Stimulated activated effector memory CD8-positive, alpha-beta T cell treated with anti-CD3 and anti-CD28 coated beads, Interleukin-12 subunit alpha, Interleukin-12 subunit beta, amount 100 ng/mL, for 72 hours (primary cell): Measurements from ENCODE around the gene CRIM1.

Experiments used
- ATAC-seq: fragments of 150-1000 bp; cut with Tn5 transposase; 2 replicates; pipeline ENCODE4 v1.10.0; 2021
- DNase-seq, 2 donors: peaks; one replicate each; pipeline ENCODE4 v3.0.0; 2021 to 2022; ENCODE audit warnings: low spot score in 2 of 2
- H3K27ac Mint-ChIP-seq: one replicate; pipeline ENCODE4 v1.8.0; 2022; ENCODE audit warnings: mild to moderate bottlenecking, mixed read lengths
- H3K36me3 Mint-ChIP-seq: one replicate; pipeline ENCODE4 v1.8.0; 2022; ENCODE audit warnings: mild to moderate bottlenecking, mixed read lengths
- H3K4me1 Mint-ChIP-seq: one replicate; pipeline ENCODE4 v1.8.0; 2022; ENCODE audit warnings: mixed read lengths
- H3K4me3 Mint-ChIP-seq: one replicate; pipeline ENCODE4 v1.8.0; 2022; ENCODE audit warnings: mild to moderate bottlenecking, mixed read lengths
- H3K9me3 Mint-ChIP-seq: one replicate; pipeline ENCODE4 v1.8.0; 2022; ENCODE audit warnings: mixed read lengths

The CRIM1 gene

DNA sequence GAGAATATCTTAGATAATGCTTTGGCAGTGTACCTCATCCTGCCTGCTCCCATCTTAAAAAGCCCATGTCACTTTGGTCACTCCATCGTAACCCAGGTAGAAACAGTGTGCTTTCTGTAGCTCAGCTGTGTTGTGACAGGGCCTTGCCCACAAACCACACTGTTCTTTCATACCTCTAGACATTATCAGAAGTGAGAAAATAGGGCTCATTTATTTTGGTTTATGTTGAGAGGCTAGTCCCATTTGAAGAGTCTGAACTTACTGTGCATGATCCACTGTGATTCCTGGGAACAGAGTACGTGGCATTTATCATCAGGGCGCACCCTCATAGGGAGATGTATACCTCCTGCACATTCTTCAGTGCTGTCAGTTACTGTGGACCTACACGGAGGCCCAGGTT, 172.7 kb downstream of the CRIM1 start:
- Mint-ChIP-seq H3K4me3 (no peak overlapping the region), H3K36me3 (peaks cover 31% of the 10 kb centered on the region), H3K4me1 (peaks cover 9% of the 10 kb centered on the region), H3K27ac (no peak overlapping the region), H3K9me3 (no peaks in the 10 kb centered on the region)
- ATAC-seq (peak; percentile 42), DNase-seq (no peak)

DNA sequence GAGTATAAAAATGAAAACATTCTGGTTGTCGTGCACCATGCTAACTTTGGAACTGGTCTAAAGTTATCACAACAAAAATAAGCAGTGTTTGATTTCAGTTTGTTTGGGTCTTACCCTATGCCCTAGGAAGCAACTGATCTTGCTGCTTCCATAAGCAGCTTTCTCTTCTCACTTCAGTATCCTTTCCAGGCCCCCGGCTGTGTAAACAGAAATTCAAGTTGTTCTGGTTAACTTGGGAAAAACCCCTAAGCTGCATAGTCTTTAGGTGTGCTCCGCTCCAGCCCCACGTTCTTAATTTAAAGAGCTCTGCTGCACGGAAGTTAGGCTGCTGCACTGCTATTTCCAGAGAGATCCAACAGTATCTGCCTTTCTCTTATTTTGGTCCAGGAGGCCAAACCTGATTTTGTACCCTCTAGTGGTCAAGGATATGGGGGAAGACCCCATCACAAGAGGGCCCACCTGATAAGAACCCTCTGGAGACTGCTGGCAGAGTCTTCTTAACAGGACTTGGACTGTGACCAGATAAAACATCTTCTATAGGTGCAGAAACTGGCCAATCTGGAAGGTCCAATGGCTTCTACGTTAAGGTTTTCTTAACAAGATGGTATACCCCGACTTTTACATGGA, 173.3 kb downstream of the CRIM1 start:
- H3K27ac Mint-ChIP-seq = no peak overlapping the region
- H3K4me3 Mint-ChIP-seq = no peak overlapping the region
- peaks cover 25% of the 10 kb centered on the region for H3K36me3 Mint-ChIP-seq

DNA sequence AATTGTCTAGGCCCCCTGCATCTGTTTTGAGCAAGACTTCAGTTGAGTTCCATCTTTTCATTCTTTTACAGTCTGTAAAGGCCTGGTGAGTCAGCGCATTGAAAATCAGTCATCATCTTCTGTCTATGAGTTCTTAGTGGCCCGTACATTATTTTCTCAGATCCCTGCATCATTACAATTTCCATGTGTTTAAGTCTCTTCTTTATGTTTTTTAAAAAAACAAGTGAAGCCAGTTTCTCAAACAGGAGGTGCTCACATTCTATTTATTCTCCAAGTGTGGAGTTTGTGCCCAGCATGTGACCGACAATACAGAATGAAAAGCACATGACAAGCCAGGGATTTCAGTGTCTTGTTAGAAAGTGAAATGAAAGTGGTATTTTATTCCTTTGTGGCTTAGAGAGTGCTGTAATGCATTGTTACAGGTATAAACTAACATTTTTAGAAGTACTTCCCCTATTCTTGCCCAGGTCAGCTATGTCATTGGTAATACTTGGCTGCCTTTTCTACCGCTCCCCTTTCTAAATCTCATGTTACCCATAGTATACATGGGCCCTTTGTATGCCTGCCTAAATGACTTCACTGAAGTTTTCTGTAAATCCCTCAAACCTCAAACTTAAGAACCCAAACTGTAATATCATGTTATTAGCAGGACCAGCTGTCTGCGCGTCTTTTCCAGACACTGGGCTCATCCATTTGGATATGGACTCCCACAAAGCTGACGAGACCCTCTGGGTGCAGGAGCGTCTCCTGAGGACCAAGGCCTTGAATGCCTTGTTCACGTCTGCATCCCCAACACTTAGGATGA, 174.8 kb downstream of the CRIM1 start:
- peaks cover 13% of the 10 kb centered on the region for H3K36me3 Mint-ChIP-seq
- H3K27ac Mint-ChIP-seq = peak overlapping the region; percentile 0
- DNase-seq (no peak), ATAC-seq (peak; percentile 62)
- H3K9me3 Mint-ChIP-seq = no peaks in the 10 kb centered on the region
- no peak overlapping the region for H3K4me3 Mint-ChIP-seq
- H3K4me1 Mint-ChIP-seq = peaks cover 9% of the 10 kb centered on the region

More for the DNA sequence above, 173.3 kb downstream of the CRIM1 start:
- H3K9me3 Mint-ChIP-seq = no peaks in the 10 kb centered on the region
- H3K4me1 Mint-ChIP-seq = peaks cover 9% of the 10 kb centered on the region
- ATAC-seq (no peak), DNase-seq (no peak)

DNA sequence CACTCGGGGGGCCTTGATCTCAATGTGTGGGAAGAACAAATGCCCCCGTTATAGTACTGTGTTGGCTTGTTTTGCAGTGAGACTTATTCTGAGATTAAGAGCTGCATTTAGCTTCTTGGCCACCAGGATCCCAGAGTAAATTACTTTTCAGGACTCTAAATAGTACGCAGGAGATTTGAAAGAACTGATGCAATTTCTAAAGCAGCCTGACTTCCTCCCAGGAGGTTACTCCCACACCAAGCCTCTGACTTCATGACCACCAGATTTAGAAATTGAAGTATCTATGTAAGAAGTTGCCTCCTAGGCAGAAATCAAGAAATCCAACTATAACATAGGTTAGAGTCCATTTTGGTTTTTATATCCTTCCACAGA, 175.4 kb downstream of the CRIM1 start:
- Mint-ChIP-seq H3K27ac (peak overlapping the region; percentile 0), H3K4me1 (peaks cover 9% of the 10 kb centered on the region), H3K36me3 (peaks cover 13% of the 10 kb centered on the region), H3K9me3 (no peaks in the 10 kb centered on the region), H3K4me3 (no peak overlapping the region)
- DNase-seq (no peak), ATAC-seq (no peak)

DNA sequence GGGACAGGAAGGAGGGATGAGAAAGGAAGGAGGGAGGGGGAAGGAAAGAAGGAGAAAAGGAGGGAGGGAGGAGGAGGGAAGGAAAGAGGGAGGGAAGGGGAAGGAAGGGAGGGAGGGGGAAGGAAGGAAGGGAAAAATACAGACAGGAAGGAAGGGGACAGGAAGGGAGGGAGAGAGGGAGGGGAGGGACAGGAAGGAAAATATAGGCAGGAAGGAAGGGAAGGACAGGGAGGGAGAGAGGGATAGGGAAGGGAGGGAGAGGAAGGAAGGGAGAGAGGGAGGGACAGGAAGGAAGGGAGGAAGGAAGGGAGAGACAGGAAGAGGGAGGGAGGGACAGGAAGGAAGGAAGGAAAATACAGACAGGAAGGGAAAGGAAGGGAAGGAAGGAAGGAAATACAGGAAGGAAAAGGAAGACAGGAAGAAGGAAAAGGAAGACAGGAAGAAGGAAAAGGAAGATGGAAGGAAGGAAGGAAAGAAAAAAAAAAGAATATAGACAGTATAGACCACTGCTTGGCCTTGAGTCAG, 178.8 kb downstream of the CRIM1 start:
- Mint-ChIP-seq H3K4me1 (no peaks in the 10 kb centered on the region), H3K9me3 (no peaks in the 10 kb centered on the region), H3K27ac (peak overlapping the region; percentile 38), H3K4me3 (no peak overlapping the region), H3K36me3 (peaks cover 12% of the 10 kb centered on the region)
- DNase-seq (no peak), ATAC-seq (no peak)

DNA sequence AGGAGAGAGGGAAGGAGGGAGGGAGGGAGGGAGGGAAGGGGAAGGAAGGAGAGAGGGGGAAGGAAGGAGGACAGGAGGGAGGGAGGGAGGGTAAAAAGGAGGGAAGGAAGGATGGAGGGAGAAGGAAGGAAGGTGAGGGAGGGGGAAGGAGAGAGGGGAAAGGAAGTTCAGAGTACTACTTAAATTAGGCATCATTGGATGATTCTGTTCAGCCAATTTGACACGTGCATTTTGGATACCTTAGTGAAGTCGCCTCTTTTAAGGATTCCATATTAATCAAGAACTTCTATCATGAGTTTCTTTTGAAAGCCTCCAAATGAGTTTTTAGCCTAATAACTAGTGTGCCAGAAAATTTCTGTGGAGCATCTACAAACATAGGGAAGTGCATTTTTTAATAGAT, 179.5 kb downstream of the CRIM1 start:
- peaks cover 8% of the 10 kb centered on the region for H3K36me3 Mint-ChIP-seq
- no peak for DNase-seq
- no peak overlapping the region for H3K4me3 Mint-ChIP-seq
- no peaks in the 10 kb centered on the region for H3K9me3 Mint-ChIP-seq
- H3K4me1 Mint-ChIP-seq = no peaks in the 10 kb centered on the region
- no peak overlapping the region for H3K27ac Mint-ChIP-seq
- no peak for ATAC-seq

DNA sequence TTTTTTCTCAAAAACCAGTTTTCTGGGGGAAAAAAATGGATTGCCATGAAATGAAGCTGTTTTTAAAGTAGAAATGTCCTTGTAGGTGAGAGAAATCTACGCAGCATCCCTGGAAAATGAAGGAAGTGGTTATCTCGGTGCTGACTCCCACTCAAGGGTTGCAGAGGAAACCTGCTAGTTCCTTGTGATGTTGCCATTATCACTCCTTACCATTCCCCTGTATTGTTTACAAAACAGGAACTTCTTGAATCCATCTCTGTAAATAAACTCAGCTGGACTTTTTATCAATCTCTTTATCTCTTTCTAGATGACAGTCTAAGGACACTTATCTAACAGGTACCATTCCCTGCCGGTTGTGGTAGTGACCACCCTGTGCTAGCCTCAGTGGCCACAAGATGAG, 181.2 kb downstream of the CRIM1 start:
- no peak overlapping the region for H3K4me3 Mint-ChIP-seq
- H3K36me3 Mint-ChIP-seq = peaks cover 11% of the 10 kb centered on the region
- ATAC-seq = no peak
- H3K4me1 Mint-ChIP-seq = no peaks in the 10 kb centered on the region
- DNase-seq = no peak
- no peak overlapping the region for H3K27ac Mint-ChIP-seq
- H3K9me3 Mint-ChIP-seq = no peaks in the 10 kb centered on the region

DNA sequence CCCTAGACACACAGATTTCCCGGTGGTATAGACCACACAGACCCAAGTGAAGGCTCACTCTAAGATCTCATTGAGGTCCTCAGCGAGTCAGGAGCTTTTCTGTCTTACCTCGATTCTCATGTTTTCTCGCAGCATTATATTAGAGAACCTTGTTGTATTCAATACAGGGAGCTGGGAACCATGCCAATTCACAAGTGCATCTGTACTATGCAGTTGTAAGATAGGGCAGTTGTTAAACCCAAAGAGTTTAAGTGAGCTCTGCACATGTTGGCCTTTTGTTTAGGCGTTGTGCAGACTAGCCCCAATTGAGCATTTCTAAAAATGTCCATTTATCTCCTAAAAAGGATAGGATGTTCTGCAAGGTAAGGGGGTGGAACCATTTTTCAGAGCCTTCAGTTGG, 182.8 kb downstream of the CRIM1 start:
- DNase-seq (no peak), ATAC-seq (no peak)
- peak overlapping the region; percentile 48 for H3K27ac Mint-ChIP-seq
- H3K36me3 Mint-ChIP-seq = peaks cover 11% of the 10 kb centered on the region
- H3K4me1 Mint-ChIP-seq = no peaks in the 10 kb centered on the region
- no peak overlapping the region for H3K4me3 Mint-ChIP-seq
- no peaks in the 10 kb centered on the region for H3K9me3 Mint-ChIP-seq

DNA sequence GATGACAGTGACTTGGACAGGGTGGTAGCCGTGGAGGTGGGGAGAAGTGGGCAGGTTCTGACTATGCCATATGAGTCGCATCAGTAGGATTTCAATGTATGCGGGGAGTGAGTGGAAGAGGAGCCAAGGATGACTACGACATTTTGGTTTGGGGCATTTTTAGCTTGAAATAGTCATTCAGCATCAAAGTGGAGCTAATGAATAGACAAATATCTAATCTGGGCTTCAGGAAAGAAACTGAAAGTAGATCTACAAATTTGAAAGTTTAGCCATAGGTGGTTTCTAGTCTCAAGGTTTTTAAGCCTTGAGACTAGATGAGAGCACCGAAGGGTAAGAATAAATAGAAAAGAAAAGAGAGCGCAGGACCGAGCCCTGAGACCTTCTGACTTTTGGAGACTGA, 184.1 kb downstream of the CRIM1 start:
- DNase-seq (no peak), ATAC-seq (no peak)
- Mint-ChIP-seq H3K4me3 (no peak overlapping the region), H3K27ac (no peak overlapping the region), H3K9me3 (no peaks in the 10 kb centered on the region), H3K36me3 (peaks cover 11% of the 10 kb centered on the region), H3K4me1 (no peaks in the 10 kb centered on the region)

DNA sequence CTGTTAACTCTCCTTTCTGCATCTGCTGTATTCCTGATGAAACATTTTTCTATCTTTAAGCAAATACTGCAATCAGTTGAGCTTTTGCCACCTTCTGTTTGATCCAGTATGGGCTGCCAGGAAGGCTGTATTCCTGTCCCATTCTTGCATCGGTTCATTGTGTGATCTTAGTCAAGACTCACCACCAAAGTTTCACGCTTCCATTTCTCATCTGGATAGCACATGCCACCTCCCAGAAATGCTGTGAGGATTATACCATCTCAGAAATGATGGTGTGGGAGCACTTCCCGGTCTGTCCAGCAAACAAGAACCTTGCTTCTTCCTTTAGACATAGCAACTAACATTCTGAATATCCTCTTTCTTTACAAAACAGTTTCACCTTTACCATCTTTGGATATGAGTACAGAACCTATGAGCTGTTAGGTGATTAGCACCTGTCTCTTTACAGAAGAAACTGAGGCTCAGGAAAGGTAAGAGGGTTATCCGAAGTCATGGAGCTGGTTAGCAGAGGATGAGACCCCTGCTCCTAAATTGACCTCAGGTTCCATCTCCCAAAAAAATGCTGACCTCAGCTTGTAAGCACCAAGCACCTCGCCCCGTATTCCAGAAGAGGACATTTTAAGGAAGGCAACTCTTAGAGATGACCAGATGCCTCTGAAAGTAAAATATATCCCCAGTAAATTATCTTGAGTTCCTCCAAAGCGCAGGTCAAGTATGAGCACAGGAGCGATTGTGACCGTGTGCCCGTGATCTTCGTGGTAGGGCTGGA, 185.6 kb downstream of the CRIM1 start:
- no peak for ATAC-seq
- Mint-ChIP-seq H3K27ac (no peak overlapping the region), H3K36me3 (peaks cover 12% of the 10 kb centered on the region), H3K9me3 (no peaks in the 10 kb centered on the region), H3K4me1 (no peaks in the 10 kb centered on the region), H3K4me3 (no peak overlapping the region)
- DNase-seq = no peak

DNA sequence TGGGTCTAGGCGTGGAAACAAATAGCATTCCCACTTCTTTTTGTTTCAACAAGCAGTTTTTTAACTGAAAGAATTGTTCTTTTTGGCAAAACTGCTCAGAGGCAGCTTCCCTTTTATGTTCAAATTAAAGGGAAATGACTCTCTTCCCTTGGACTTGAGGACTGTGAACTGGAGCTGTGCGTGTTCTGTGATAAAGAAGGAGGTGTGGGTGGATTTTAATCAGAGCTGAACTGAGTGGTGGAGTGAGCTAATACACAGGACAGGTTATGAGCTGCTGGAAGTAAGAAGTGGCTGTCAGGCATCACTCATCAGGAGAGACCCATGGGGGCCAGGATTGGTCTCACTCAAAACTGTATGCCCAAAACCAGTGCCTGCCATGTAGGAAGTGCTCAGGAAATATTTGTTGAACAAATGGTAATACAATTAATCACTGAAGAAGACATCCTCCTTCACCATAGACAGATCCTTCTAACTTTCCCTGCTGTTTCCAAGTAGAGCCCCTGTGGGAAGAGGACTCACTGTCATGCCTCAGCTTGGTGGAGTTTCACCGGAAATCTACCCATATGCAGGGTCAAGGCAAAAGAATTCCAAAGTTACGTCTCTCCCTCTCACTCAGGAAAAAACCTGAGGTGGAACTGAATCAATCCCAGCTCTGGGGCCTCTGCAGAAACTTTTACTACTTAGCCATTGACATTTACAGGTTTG, 186.5 kb downstream of the CRIM1 start:
- H3K36me3 Mint-ChIP-seq = peaks cover 20% of the 10 kb centered on the region

DNA sequence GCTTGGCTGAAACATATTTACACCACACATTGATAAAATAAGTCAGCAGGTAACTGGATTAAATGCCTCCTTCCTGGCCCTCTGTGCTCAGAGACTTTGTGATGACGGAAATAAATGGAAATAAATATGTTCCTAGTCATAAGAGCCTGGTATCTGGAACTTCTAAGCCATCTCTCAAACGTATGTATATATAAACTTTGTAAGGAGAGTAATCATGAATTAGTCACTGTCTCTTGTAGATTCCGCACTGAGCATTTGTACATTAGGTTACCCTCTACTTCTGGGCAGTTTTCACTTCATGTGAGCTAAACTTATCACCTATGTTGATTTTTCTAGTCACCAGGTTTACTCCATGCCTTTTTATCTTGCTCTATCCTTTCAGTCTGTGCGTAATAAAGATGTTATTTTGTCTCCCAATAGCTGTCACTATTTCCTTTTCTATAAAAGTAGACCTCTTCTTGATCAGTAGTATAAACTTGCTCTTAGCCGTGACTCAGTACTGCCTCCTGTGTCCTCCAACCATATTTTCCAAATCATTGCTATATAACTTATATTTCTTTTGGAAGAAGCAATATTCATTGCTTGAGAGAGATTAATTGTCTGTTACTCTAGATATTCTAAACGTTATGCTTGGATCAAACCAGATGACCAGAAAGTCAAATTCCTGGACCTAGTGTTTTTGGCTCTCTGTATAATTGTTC, 189.2 kb downstream of the CRIM1 start:
- H3K9me3 Mint-ChIP-seq = no peaks in the 10 kb centered on the region
- DNase-seq (no peak), ATAC-seq (no peak)
- peaks cover 42% of the 10 kb centered on the region for H3K36me3 Mint-ChIP-seq
- peak overlapping the region; percentile 4 for H3K27ac Mint-ChIP-seq
- H3K4me1 Mint-ChIP-seq = peaks cover 6% of the 10 kb centered on the region
- H3K4me3 Mint-ChIP-seq = no peak overlapping the region

More for the DNA sequence above, 186.5 kb downstream of the CRIM1 start:
- Mint-ChIP-seq H3K4me3 (no peak overlapping the region), H3K4me1 (no peaks in the 10 kb centered on the region), H3K27ac (no peak overlapping the region), H3K9me3 (no peaks in the 10 kb centered on the region)
- ATAC-seq (no peak), DNase-seq (no peak)

DNA sequence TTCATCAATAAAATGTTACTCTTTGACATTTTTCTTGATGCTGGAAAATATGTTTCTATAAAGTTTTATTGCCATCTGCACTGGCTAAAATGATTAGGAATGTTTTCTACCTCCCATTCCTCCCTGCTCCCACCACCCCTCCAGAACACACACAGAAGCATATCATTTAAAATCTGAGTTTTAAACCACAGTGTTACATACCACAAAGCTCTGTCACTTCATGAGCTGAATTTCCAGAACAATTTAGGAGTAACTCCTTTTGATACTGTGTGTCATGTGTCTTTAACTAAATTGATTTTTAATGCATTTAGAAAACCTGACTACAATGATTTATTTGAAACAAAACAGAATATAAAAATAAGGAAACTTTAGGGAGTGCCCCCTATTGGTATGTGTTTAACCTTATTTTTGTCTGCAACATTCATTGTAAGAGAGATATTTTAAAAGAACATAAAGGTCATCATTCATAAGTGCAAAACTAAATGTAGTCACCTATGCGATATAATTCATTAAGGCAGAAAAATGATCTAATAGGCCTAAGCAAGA, 190.4 kb downstream of the CRIM1 start:
- ATAC-seq (no peak), DNase-seq (no peak)
- Mint-ChIP-seq H3K36me3 (peaks cover 53% of the 10 kb centered on the region), H3K27ac (no peak overlapping the region), H3K9me3 (no peaks in the 10 kb centered on the region), H3K4me3 (no peak overlapping the region), H3K4me1 (peaks cover 6% of the 10 kb centered on the region)

DNA sequence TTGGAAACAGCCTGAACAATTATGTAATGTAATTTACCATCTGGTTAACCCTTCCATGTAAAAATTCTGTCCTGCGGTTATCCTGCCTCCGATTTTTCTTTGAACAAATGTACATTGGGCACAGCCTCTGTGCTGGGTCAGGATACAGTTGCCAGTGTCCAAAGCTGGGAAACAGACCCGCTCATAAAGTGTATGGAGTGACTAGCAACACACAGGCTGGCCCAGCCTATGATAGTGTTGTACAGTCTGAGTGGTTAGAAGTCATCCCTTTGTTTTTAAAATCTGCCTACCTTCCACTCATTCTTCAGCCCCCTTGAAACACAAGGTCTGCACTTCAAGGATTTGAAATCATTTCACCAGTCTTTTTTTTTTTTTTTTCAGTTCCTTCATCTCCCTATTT, 192.3 kb downstream of the CRIM1 start:
- H3K36me3 Mint-ChIP-seq = peaks cover 65% of the 10 kb centered on the region
- DNase-seq = no peak
- H3K9me3 Mint-ChIP-seq = no peaks in the 10 kb centered on the region
- no peak for ATAC-seq
- no peak overlapping the region for H3K4me3 Mint-ChIP-seq
- H3K4me1 Mint-ChIP-seq = peaks cover 6% of the 10 kb centered on the region
- H3K27ac Mint-ChIP-seq = no peak overlapping the region
